ENCODE results near the gene BFSP2.
"Not testable (repeated sequence)": the region's sequence is repeated elsewhere in the genome, so short reads cannot be mapped to it uniquely, and the experiment has no call there.

BFSP2 gene

DNA sequence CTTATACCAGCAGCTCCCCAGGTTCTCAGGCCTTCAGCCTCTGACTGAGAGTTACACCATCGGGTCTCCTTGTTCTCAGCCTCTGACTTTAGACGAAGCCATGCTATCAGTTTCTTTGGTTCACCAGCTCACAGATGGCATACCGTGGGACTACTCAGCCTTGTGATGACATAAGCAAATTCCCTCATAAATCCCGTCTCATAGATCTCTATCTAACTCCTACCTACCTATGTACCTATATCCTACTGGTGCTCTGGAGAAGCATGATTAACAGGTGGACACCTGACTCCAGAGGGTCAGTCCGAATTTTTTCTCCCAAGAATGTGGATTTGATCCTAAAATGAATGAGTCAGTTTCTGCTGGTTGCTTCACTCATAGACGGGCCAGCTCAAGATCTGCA lies 114.6 kb downstream of the BFSP2 start:
- no peak overlapping the region for H3K4me3 ChIP-seq (replicated peaks; ENCODE audit: low read depth, low read length)
- TF ChIP-seq, protein P1, sequence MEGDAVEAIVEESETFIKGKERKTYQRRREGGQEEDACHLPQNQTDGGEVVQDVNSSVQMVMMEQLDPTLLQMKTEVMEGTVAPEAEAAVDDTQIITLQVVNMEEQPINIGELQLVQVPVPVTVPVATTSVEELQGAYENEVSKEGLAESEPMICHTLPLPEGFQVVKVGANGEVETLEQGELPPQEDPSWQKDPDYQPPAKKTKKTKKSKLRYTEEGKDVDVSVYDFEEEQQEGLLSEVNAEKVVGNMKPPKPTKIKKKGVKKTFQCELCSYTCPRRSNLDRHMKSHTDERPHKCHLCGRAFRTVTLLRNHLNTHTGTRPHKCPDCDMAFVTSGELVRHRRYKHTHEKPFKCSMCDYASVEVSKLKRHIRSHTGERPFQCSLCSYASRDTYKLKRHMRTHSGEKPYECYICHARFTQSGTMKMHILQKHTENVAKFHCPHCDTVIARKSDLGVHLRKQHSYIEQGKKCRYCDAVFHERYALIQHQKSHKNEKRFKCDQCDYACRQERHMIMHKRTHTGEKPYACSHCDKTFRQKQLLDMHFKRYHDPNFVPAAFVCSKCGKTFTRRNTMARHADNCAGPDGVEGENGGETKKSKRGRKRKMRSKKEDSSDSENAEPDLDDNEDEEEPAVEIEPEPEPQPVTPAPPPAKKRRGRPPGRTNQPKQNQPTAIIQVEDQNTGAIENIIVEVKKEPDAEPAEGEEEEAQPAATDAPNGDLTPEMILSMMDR (IDR thresholded peaks at IDR 0.05; ENCODE audit: low read depth, low read length, missing control alignments), result no peak
- no peak for DNase-seq (ENCODE audit: extremely low read depth, low read depth)

DNA sequence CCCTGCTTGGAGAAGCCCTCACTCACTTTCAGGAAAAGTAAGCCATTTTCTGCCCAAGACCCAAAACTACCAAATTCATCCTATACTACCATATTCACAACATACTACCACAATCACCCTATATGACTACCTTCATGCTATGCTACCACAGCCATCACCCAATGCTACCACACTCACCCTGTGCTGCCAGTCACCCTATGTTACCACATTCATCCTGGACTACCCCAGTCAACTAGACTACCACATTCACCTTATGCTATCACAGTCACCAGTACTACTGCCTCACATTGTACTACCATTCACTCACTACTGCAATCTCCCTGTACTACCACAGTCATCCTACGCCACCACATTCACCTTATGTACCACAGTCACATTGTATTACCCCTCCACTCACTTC lies 115.3 kb downstream of the BFSP2 start:
- DNase-seq (ENCODE audit: extremely low read depth, low read depth), result no peak
- H3K4me3 ChIP-seq (replicated peaks; ENCODE audit: low read depth, low read length), result no peak overlapping the region
- TF ChIP-seq, protein P1 (IDR thresholded peaks at IDR 0.05; ENCODE audit: low read depth, low read length, missing control alignments), result no peak

DNA sequence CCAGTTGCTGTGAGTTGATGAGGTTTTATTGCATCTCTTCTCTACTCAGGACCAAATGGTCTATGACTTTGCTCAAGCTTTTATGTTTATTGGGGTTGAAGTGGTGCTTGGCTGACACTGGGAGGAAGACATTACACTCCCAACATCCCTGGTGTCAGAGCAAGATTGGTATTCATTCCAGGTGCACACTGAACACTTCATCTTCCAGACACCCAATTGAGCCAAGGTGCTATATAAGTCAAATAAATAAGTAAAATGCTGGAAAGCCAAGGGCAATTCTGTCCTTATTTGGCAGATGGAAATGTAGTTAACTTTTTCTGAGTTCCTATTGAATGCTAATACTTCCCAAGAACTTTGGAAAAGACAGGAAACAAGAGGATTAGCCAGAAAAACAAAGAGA lies 120.4 kb downstream of the BFSP2 start:
- no peak overlapping the region for H3K4me3 ChIP-seq (replicated peaks; ENCODE audit: low read depth, low read length)
- TF ChIP-seq, protein P1 (IDR thresholded peaks at IDR 0.05; ENCODE audit: low read depth, low read length, missing control alignments), result no peak
- no peak for DNase-seq (ENCODE audit: extremely low read depth, low read depth)

DNA sequence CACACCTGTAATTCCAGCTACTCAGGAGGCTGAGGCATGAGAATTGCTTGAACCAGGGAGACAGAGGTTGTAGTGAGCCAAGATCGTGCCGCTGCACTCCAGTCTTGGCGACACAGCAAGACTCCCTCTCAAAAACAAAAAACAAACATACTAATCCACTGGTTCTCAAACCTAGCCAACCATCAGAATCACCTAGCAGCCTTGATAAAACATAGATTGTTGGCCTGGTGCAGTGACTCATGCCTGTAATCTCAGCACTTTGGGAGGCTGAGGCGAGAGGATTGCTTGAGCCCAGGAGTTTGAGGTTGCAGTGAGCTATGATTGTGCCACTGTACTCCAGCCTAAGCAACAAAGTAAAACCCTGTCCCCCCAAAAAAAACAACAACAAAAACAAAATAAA lies 121.1 kb downstream of the BFSP2 start:
- DNase-seq (ENCODE audit: extremely low read depth, low read depth); H3K4me3 ChIP-seq (replicated peaks; ENCODE audit: low read depth, low read length): not testable (repeated sequence)

DNA sequence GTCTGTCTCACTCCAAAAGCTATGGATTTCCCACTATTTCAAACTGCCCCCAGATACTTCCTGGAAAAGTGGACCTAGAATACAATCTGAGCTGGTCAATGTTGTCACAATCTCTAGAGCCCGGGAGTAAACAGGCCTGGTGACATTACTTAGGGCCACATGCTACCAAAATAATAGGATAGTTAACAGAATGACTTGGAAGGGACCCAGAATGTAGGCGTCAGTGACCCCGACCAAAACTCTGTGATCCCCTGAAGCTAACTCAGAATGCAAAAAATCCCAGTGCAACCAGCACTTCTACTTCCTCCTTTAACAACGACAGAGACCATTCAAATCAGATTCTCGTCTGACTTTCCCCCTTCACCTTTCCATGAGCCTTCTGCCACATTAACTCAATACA lies 122.1 kb downstream of the BFSP2 start:
- TF ChIP-seq, protein P1 (IDR thresholded peaks at IDR 0.05; ENCODE audit: low read depth, low read length, missing control alignments), result no peak

DNA sequence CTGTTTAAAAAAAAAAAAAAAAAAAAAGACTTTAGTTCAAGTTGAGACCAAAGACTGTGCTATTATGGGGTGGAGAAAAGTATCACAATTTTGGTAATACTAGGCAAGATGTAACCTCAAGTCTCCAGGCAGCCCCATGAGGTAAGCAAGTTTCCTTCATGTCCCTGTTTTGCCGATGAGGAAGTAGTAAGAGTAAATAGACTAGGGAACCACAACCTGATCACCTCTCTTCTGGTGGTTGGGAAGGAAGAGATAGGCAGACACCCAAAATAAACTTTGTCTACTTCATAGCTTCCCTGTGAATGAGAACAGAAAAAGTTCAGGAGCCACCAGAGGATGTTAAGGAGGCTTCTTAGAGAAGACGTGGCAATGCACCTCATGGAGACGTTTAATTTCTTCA lies 123.9 kb downstream of the BFSP2 start:
- not testable (repeated sequence) for DNase-seq (ENCODE audit: extremely low read depth, low read depth); H3K4me3 ChIP-seq (replicated peaks; ENCODE audit: low read depth, low read length)

More for the DNA sequence above, 122.1 kb downstream of the BFSP2 start:
- no peak for DNase-seq (ENCODE audit: extremely low read depth, low read depth)
- no peak overlapping the region for H3K4me3 ChIP-seq (replicated peaks; ENCODE audit: low read depth, low read length)
